SHP77 treated with DMSO at 0.1 percent for 48 hours (cell line): Measurements from ENCODE around the gene C1S.
"Not testable (repeated sequence)": the region's sequence is repeated elsewhere in the genome, so short reads cannot be mapped to it uniquely, and the experiment has no call there.

Experiments used
- DNase-seq: peaks from one replicate; lab custom pipeline; 2025; lab: John Stamatoyannopoulos, UW

The C1S gene

GRCh38 chr12:7046383-7047105, 14.0 kb upstream of the C1S start:
- DNase-seq: no peak

DNA sequence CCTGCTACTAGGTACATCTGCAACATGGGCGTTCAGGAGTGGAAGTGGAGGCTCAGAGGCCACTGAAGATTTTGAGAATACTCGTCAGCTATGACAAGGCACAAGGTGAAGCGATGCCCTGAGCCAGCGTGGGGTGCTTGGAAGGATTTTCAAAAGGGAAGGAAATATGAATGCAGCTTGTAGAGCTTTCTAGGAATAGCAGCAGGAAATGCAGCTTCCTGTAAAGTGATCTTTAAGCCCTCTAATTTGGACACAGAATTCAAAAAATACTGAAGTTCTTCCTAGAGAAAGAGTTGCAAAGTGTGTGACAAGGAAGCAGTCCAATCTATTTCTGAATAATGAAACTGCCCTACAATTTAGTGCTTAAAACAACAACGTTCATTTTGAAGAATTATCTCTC, 13.2 kb upstream of the C1S start:
- no peak for DNase-seq

DNA sequence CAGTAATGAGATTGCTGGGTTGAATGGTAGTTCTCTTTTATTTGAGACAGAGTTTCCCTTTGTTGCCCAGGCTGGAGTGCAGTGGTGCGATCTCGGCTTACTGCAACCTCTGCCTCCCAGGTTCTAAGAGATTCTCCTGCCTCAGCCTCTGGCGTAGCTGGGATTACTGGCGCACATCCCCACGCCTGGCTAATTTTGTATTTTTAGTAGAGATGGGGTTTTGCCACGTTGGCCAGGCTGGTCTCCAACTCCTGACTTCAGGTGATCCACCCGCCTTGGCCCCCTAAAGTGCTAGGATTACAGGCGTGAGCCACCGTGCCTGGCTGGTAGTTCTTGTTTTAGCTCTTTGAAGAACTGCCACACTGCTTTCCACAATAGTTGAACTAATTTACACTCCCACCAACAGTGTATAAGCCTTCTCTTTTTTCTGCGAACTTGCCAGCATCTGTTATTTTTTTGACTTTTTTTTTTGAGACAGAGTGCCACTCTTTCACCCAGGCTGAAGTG, 11.0 kb upstream of the C1S start:
- not testable (repeated sequence) for DNase-seq

DNA sequence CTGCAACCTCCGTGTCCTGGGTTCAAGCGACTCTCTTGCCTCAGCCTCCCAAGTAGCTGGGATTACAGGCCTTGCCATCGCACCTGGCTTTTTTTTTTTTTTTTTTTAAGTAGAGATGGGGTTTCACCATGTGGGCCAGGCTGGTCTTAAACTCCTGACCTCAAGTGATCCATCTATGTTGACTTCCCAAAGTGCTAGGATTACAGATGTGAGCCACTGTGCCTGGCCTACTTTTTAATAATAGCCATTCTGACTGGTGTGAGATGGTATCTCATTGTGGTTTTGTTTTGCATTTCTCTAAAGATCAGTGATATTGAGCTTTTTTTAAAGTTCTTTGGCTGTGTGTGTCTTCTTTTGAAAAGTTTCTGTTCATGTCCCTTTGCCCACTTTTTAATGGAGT, 10.5 kb upstream of the C1S start:
- not testable (repeated sequence) for DNase-seq

- DNase-seq: no peak
Measured at GRCh38 chr12:7054925-7055324, 5.6 kb upstream of the C1S start.

- not testable (repeated sequence) for DNase-seq
Measured at GRCh38 chr12:7055736-7056135, 4.8 kb upstream of the C1S start.

DNA sequence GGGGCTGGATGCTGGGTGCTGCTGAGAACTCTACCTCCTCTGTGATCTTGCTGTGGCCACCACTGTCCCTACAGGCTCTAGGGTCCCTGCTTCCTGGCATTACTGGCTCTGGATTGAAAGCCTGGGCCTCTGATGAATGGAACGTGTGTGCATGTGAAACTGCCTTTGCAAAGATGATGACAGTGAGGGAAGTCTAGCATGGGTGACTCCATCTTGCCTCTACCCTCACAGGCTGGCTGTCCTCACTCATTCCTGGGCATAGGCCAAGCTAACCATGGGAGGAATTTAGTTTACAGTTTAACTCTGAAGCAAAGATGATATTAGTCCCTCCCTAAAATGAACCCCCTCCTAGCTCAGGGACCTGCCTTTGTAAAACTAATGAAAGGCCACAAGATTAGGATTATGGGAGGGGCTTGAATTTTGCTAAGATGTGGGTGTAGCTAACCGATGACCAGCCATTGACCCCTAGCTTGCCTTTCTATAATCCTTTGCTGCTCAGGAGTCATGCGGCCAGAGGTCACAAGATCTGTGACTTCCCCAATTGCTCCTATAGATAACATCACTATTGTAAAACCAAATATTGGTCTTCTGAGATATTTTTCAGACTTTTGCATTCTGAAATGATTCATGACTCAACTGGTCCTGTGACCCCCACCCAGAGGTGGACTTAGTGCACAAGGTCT, 2.2 kb upstream of the C1S start:
- DNase-seq: no peak

- DNase-seq: no peak
Measured at GRCh38 chr12:7058850-7059395, 1.6 kb upstream of the C1S start.

DNA sequence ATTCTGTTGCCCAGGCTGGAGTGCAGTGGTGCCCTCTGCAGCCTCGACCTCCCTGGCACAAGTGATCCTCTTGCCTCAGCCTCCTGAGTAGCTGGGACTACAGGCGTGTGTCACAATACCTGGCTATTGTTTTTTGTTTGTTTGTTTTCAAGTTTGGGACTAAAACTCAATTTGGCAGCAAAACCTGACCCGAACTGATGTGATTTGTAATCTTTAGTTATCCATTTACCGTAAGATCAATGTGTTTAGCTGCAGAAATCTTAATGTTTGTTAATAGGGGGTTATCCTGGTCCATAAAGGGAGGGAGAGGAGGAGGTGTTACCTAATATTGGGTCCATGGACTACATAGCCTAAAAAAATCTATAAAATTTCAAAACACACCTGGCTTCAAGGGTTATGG, 738 bp upstream of the C1S start:
- no peak for DNase-seq

GRCh38 chr12:7061138-7061537, 620 bp downstream of the C1S start:
- no peak for DNase-seq

- DNase-seq: no peak
Measured at GRCh38 chr12:7061596-7061995, 1.1 kb downstream of the C1S start.

- no peak for DNase-seq
Measured at GRCh38 chr12:7064516-7064915, 4.0 kb downstream of the C1S start.

DNA sequence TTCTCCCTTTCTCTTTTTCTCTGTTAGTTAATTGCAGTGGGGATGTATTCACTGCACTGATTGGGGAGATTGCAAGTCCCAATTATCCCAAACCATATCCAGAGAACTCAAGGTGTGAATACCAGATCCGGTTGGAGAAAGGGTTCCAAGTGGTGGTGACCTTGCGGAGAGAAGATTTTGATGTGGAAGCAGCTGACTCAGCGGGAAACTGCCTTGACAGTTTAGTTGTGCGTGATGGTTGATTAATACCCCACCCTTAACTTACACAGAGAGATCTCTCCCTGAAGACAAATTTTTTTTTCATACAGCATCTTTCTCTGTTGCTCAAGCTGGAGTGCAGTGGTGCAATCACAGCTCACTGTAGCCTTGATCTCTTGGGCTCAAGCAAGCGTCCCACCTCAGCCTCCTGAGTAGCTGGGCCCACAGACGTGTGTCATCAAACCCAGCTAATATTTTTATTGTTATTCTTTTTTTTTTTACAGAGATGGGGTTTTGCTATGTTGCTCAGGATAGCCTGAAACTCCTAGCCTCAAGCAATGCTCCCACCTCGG, 4.6 kb downstream of the C1S start:
- DNase-seq: no peak

GRCh38 chr12:7066596-7066995, 6.1 kb downstream of the C1S start:
- no peak for DNase-seq

- no peak for DNase-seq
Measured at GRCh38 chr12:7067096-7067495, 6.6 kb downstream of the C1S start.

GRCh38 chr12:7068240-7068993, 7.9 kb downstream of the C1S start:
- no peak for DNase-seq

DNA sequence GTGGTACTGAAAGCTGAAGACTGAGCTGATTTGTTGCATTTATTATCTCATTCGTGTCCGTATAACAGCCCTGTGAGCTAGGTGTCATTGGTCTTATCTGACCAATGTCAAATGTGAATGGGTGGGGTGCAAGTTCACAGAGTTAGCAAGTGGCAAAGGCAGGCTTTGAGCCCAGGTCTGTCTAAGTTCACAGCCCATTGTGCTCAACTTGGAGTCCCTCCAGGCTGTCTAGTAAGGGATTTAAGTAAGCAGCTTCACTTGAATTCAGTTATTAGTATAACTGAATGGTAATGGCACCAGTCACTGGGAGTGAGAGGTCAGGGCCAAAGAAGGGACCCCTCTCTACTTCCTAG, 8.5 kb downstream of the C1S start:
- no peak for DNase-seq

- no peak for DNase-seq
Measured at GRCh38 chr12:7069386-7069785, 8.9 kb downstream of the C1S start.

- no peak for DNase-seq
Measured at GRCh38 chr12:7072035-7072434, 11.5 kb downstream of the C1S start.

DNA sequence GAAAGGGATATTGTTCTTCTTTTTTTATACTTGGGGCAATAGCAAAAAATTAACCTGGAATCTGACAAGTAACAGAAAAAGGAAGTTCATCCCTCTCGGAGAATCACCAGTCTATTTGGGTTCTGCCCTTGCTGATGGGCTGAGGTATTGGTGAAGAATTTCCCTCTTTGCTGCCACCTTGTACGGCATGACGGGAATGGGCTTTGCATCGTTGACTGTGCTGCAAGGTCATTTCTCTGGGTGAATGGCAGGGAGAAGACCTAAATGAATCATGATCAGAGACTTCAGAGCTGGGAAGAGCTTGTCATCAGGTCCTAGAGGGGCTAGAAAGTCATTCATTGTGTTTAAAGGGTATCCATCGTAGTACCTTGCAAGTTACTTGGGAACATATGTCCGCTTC, 12.0 kb downstream of the C1S start:
- DNase-seq: no peak

- no peak for DNase-seq
Measured at GRCh38 chr12:7073946-7074345, 13.4 kb downstream of the C1S start.

- no peak for DNase-seq
Measured at GRCh38 chr12:7075518-7075917, 15.0 kb downstream of the C1S start.
